ENCODE results near the gene DCLRE1B. TPM values are rescaled to one million over a fixed set of nuclear protein-coding genes. Genes with fewer than 3 reads are reported as not detected.

DCLRE1B gene
- total and polyA plus RNA-seq, 10 donors: 1.9 to 10.5 (median 7.3) TPM

DNA sequence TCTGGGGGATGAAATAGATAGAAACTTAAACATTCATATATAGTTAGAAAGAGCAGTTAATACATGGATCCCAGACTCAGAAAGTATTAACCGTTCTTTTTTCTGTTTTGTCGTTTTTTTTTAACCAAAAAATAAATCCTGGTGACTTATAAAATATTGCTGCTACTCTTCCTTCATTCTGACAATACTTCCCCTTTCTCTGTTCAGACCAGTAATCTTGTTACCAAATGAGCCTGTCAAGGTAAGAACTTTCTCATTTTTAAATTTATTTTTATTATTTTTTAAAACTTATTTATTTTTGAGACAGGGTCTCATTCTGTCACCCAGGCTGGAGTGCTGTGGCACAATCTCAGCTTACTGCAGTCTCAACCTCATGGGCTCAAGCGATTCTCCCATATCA, 47.4 kb upstream of the DCLRE1B start:
- H3K27ac ChIP-seq: peak overlapping the region in 7 of 8 donors; percentile 12 to 80 (median 75)
- peaks cover 0 to 46% (median 7%) of the 10 kb centered on the region in 6 donors for H3K36me3 ChIP-seq
- intact Hi-C loops (cut with DNase I; ENCODE audit: low total_unique reads): no loop called here
- TF ChIP-seq POLR2A (IDR thresholded peaks at IDR 0.05): no peak
- TF ChIP-seq POLR2AphosphoS5 (IDR thresholded peaks at IDR 0.05): no peak
- H3K27me3 ChIP-seq (replicated peaks in 1 of 7): no peaks in the 10 kb centered on the region
- H3K9me3 ChIP-seq: no peaks in the 10 kb centered on the region
- no peak for DNase-seq
- H3K4me1 ChIP-seq: peaks cover 32 to 67% (median 56%) of the 10 kb centered on the region in 6 donors
- 40 to 62% (median 51%) methylated on average over 3 of the region's 3 CpGs for WGBS, 5 donors
- no peak overlapping the region for H3K4me3 ChIP-seq

DNA sequence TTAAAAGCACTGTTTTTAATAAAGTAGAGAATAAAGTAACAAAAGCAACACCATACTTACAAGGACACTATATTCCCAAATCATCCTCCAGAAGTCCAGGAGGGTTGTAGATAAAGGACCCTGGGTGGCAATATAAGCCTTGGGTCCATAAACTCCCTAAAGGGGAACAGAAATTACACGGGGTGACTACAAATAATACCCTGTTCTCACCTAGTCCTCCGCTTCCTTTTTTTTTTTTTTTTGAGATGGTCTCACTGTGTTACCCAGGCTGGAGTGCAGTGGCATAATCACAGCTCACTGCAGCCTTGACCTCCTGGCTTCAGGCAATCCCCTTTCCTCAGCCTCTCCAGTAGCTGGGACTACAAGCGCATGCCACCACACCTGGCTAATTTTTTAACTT, 46.7 kb upstream of the DCLRE1B start:
- intact Hi-C loops (cut with DNase I; ENCODE audit: low total_unique reads): no loop called here
- Histone ChIP-seq H3K9me3 (no peaks in the 10 kb centered on the region), H3K27me3 (replicated peaks in 1 of 7) (no peaks in the 10 kb centered on the region), H3K4me1 (peaks cover 32 to 73% (median 58%) of the 10 kb centered on the region in 6 donors), H3K27ac (peak overlapping the region in 7 of 8 donors; percentile 49 to 80 (median 75)), H3K36me3 (peaks cover 0 to 44% (median 7%) of the 10 kb centered on the region in 6 donors), H3K4me3 (peak overlapping the region in 1 of 8 donors; percentile 41)
- no peak for TF ChIP-seq POLR2A (IDR thresholded peaks at IDR 0.05)
- TF ChIP-seq POLR2AphosphoS5 (IDR thresholded peaks at IDR 0.05): no peak
- TF ChIP-seq, protein P1, sequence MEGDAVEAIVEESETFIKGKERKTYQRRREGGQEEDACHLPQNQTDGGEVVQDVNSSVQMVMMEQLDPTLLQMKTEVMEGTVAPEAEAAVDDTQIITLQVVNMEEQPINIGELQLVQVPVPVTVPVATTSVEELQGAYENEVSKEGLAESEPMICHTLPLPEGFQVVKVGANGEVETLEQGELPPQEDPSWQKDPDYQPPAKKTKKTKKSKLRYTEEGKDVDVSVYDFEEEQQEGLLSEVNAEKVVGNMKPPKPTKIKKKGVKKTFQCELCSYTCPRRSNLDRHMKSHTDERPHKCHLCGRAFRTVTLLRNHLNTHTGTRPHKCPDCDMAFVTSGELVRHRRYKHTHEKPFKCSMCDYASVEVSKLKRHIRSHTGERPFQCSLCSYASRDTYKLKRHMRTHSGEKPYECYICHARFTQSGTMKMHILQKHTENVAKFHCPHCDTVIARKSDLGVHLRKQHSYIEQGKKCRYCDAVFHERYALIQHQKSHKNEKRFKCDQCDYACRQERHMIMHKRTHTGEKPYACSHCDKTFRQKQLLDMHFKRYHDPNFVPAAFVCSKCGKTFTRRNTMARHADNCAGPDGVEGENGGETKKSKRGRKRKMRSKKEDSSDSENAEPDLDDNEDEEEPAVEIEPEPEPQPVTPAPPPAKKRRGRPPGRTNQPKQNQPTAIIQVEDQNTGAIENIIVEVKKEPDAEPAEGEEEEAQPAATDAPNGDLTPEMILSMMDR (IDR thresholded peaks at IDR 0.05 in 8 of 11, conservative IDR thresholded peaks at IDR 0.05 in 3 of 11): no peak
- DNase-seq: no peak
- 51 to 67% (median 59%) methylated on average over 3 of the region's 3 CpGs for WGBS, 5 donors

DNA sequence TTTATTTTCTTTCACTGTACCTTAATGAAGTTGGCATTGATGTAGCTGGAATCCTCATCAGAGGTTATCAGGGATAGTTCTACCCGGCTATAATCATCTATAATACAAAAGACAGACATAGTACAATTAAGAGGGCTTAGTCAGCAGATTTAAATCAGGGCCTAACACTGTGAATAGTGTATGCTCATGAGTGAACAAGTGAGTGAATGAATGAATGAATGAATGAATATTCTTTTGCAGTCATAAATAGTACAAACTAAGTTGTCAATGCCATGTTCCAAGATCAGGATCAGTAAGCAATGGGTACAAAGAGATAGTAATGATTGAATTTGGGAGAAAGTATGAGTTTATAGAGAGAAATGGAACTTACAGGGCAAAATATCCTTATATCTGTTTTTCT, 46.1 kb upstream of the DCLRE1B start:
- peak overlapping the region in 1 of 8 donors; percentile 41 for H3K4me3 ChIP-seq
- H3K27me3 ChIP-seq (replicated peaks in 1 of 7): no peaks in the 10 kb centered on the region
- 70 to 93% (median 85%) methylated on average over 1 of the region's 1 CpG for WGBS, 5 donors
- TF ChIP-seq, protein P1 (IDR thresholded peaks at IDR 0.05 in 8 of 11, conservative IDR thresholded peaks at IDR 0.05 in 3 of 11): no peak
- no peak for DNase-seq
- H3K27ac ChIP-seq: peak overlapping the region in 7 of 8 donors; percentile 68 to 80 (median 75)
- H3K4me1 ChIP-seq: peaks cover 32 to 79% (median 58%) of the 10 kb centered on the region in 6 donors
- intact Hi-C loops (cut with DNase I; ENCODE audit: low total_unique reads): no loop called here
- H3K36me3 ChIP-seq: peaks cover 0 to 42% (median 7%) of the 10 kb centered on the region in 6 donors
- no peaks in the 10 kb centered on the region for H3K9me3 ChIP-seq

DNA sequence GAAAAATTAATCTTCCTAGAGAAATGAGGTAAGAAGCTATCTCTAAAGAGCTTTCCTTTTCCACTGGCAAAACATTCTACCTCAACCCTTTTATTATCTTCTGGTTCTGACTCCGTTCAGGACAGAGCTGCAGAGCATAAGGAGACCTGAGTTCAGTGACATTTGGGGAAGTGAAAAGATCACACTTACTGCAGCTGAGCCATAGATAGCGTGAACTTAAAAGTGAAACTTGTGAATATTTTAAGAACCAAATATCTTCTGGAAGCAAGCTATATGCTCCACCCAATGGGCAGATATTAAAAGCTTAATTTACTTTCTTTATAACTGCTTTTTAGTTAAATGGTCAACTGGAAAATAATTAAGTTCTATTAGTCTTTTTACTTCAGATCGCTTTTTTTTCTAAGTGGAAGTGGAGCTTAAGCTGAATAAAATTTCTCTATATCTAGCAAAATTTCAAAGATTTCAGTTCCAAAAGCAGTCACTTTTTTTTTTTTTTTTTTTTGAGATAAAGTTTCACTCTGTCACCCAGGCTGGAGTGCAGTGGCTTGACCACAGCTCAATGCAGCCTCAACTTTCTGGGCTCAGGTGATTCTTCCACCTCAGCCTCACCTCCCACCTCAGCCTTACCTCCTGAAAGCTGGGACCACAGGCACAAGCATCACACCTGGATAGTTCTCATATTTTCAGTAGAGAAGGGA, 45.5 kb upstream of the DCLRE1B start:
- DNase-seq: no peak
- TF ChIP-seq POLR2AphosphoS5 (IDR thresholded peaks at IDR 0.05): peak in 1 of 3 donors; percentile 35
- no peak for TF ChIP-seq POLR2A (IDR thresholded peaks at IDR 0.05)
- intact Hi-C loops (cut with DNase I; ENCODE audit: low total_unique reads): no loop called here
- H3K27me3 ChIP-seq (replicated peaks in 1 of 7): no peaks in the 10 kb centered on the region
- no peaks in the 10 kb centered on the region for H3K9me3 ChIP-seq
- WGBS, 5 donors: 17 to 40% (median 26%) methylated on average over 3 of the region's 3 CpGs
- peaks cover 0 to 39% (median 4%) of the 10 kb centered on the region in 6 donors for H3K36me3 ChIP-seq
- H3K4me1 ChIP-seq: peaks cover 32 to 82% (median 58%) of the 10 kb centered on the region in 6 donors
- peak overlapping the region; percentile 57 to 80 (median 75) for H3K27ac ChIP-seq
- peak overlapping the region in 1 of 8 donors; percentile 41 for H3K4me3 ChIP-seq

DNA sequence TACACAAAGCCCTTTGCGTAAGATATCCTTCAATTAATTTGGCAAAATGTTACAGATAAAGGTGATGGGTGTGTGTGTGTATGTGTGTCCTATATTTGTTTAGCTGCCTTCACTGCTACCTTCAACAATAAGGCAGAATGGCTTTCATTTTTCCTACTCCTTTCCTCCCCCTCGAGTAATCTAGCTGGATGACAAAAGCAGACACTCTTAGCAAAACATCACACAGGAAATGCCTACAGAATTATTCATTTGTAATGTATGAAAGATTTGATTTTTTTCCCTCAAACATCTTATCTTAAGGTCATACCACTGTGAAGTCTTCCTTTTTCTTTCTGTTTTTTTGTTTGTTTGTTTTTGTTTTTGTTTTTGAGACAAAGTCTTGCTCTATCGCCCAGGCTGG, 44.2 kb upstream of the DCLRE1B start:
- intact Hi-C loops (cut with DNase I; ENCODE audit: low total_unique reads): no loop called here
- peaks cover 0 to 26% (median 1%) of the 10 kb centered on the region in 6 donors for H3K36me3 ChIP-seq
- peaks cover 32 to 89% (median 58%) of the 10 kb centered on the region in 6 donors for H3K4me1 ChIP-seq
- H3K27me3 ChIP-seq (replicated peaks in 1 of 7): no peaks in the 10 kb centered on the region
- 56 to 65% (median 61%) methylated on average over 3 of the region's 3 CpGs for WGBS, 5 donors
- H3K9me3 ChIP-seq: no peaks in the 10 kb centered on the region
- no peak overlapping the region for H3K4me3 ChIP-seq
- DNase-seq: no peak
- H3K27ac ChIP-seq: peak overlapping the region; percentile 20 to 80 (median 75)
- TF ChIP-seq POLR2A (IDR thresholded peaks at IDR 0.05): no peak
- TF ChIP-seq, protein P1 (IDR thresholded peaks at IDR 0.05 in 8 of 11, conservative IDR thresholded peaks at IDR 0.05 in 3 of 11): no peak

Data from spleen (tissue), 11 donors.